HG02970 (cell line): Measurements from ENCODE around the gene PGM1.
A peak's percentile ranks its signal among the peaks of the same experiment; 100 is the strongest.
"Not testable (repeated sequence)": the region's sequence is repeated elsewhere in the genome, so short reads cannot be mapped to it uniquely, and the experiment has no call there.

Experiments used
- ATAC-seq: cut with Tn5 transposase; IDR thresholded peaks from one replicate; pipeline ENCODE4 v1.9.1; 2021; ENCODE audit warnings: mild to moderate bottlenecking, moderate library complexity, moderate number of reproducible peaks; ENCODE audit not compliant: unreplicated experiment, low FRiP score

PGM1 gene

GRCh38 chr1:63593303-63593885 lies at the start of gene PGM1:
Gene PGM1 (plus strand): TSS chr1:63593411. CDS start chr1:63593489, 78 bp downstream.
- peak; percentile 80 for ATAC-seq

GRCh38 chr1:63545780-63546179 lies 47.4 kb upstream of the PGM1 start:
- no peak for ATAC-seq

GRCh38 chr1:63547621-63548294 lies 45.5 kb upstream of the PGM1 start:
- ATAC-seq, result no peak

GRCh38 chr1:63548303-63548702 lies 44.9 kb upstream of the PGM1 start:
- ATAC-seq, result no peak

- ATAC-seq, result no peak
These were observed 44.3 kb upstream of the PGM1 start for GRCh38 chr1:63548877-63549276.

- ATAC-seq, result no peak
These were observed 37.7 kb upstream of the PGM1 start for GRCh38 chr1:63555480-63555879.

GRCh38 chr1:63557365-63557987 lies 35.7 kb upstream of the PGM1 start:
- ATAC-seq, result no peak

GRCh38 chr1:63559357-63559756 lies 33.9 kb upstream of the PGM1 start:
- no peak for ATAC-seq

GRCh38 chr1:63563745-63564144 lies 29.5 kb upstream of the PGM1 start:
- ATAC-seq, result no peak

- no peak for ATAC-seq
These were observed 24.1 kb upstream of the PGM1 start for GRCh38 chr1:63569068-63569467.

GRCh38 chr1:63569640-63570316 lies 23.4 kb upstream of the PGM1 start:
- ATAC-seq, result no peak

- not testable (repeated sequence) for ATAC-seq
These were observed 20.5 kb upstream of the PGM1 start for GRCh38 chr1:63572686-63573085.

GRCh38 chr1:63574203-63574796 lies 18.9 kb upstream of the PGM1 start:
- not testable (repeated sequence) for ATAC-seq

GRCh38 chr1:63575340-63575826 lies 17.8 kb upstream of the PGM1 start:
- no peak for ATAC-seq

GRCh38 chr1:63586326-63586725 lies 6.9 kb upstream of the PGM1 start:
- not testable (repeated sequence) for ATAC-seq

GRCh38 chr1:63590166-63590560 lies 3.0 kb upstream of the PGM1 start:
- ATAC-seq, result no peak

GRCh38 chr1:63592536-63593302 lies 492 bp upstream of the PGM1 start:
- no peak for ATAC-seq

GRCh38 chr1:63593886-63594605 lies 835 bp downstream of the PGM1 start:
- ATAC-seq, result peak; percentile 36

- ATAC-seq, result no peak
These were observed 2.2 kb downstream of the PGM1 start for GRCh38 chr1:63595435-63595834.
